IMR-90 (cell line): ENCODE measurements around the gene SLC12A8. TPM values are rescaled to one million over a fixed set of nuclear protein-coding genes. Genes with fewer than 3 reads are reported as not detected.

Source experiments
- ATAC-seq: fragments of 200-7000 bp; cut with Tn5 transposase; 2 replicates; pipeline ENCODE4 v1.9.1; 2020; ENCODE audit warnings: low read depth, mild to moderate bottlenecking, moderate library complexity
- BruUV-seq: library from RNA; stranded (reverse); fragments of 400-500 nt; replicated peaks from 2 replicates; lab custom pipeline; 2021; lab: Mats Ljungman, UMichigan
- CTCF ChIA-PET: fragments of 300-600 bp; formaldehyde crosslinking; extraction: SDS; loops from one replicate; lab custom pipeline; 2021; ENCODE audit warnings: antibody characterized with exemption; lab: Yijun Ruan, JAX
- POLR2A ChIA-PET: fragments of 300-600 bp; sonication (Branson Sonifier 250); formaldehyde crosslinking; loops from one replicate; lab custom pipeline; 2022; ENCODE audit warnings: antibody characterized with exemption; ENCODE audit not compliant: unreplicated experiment; lab: Charles Lee
- DNase-seq: peaks from one replicate; pipeline ENCODE4 v3.0.0; 2013
- H2AFZ ChIP-seq: replicated peaks from 2 replicates; pipeline ENCODE3; 2013; ENCODE audit warnings: low read length, mild to moderate bottlenecking; ENCODE audit not compliant: poor library complexity
- H2AK5ac ChIP-seq: 2 replicates; pipeline ENCODE4 v1.6.1; 2013; ENCODE audit warnings: low read depth, low read length, inconsistent platforms
- H2AK9ac ChIP-seq: replicated peaks from 2 replicates; pipeline ENCODE3; 2013; ENCODE audit warnings: mild to moderate bottlenecking, low read depth, low read length, moderate library complexity; ENCODE audit not compliant: poor library complexity
- H2BK120ac ChIP-seq: 2 replicates; pipeline ENCODE4 v1.6.1; 2013; ENCODE audit warnings: low read depth, low read length, inconsistent platforms
- H2BK15ac ChIP-seq: 3 replicates; pipeline ENCODE4 v1.6.1; 2013; ENCODE audit warnings: low read depth, low read length, inconsistent platforms
- H2BK20ac ChIP-seq: 2 replicates; pipeline ENCODE4 v1.6.1; 2013; ENCODE audit warnings: low read depth, mild to moderate bottlenecking, inconsistent platforms, low read length, moderate library complexity
- H2BK5ac ChIP-seq: 2 replicates; pipeline ENCODE4 v1.6.1; 2013; ENCODE audit warnings: mild to moderate bottlenecking, low read depth, low read length, inconsistent platforms; ENCODE audit not compliant: poor library complexity, severe bottlenecking
- H3K14ac ChIP-seq: replicated peaks from 2 replicates; pipeline ENCODE4 v1.6.1; 2013; ENCODE audit warnings: low read depth, low read length, inconsistent platforms
- H3K18ac ChIP-seq: 2 replicates; pipeline ENCODE4 v1.6.1; 2013; ENCODE audit warnings: low read depth, low read length, control low read depth
- H3K23ac ChIP-seq: 2 replicates; pipeline ENCODE4 v1.6.1; 2013; ENCODE audit warnings: low read depth, low read length, inconsistent platforms
- H3K27ac ChIP-seq: 2 replicates; pipeline ENCODE4 v1.5.1; 2013; ENCODE audit warnings: mild to moderate bottlenecking, control low read depth, low read length; ENCODE audit not compliant: insufficient read depth
- H3K27me3 ChIP-seq: 2 replicates; pipeline ENCODE4 v1.6.1; 2013; ENCODE audit warnings: low read length; ENCODE audit not compliant: control insufficient read depth, insufficient read depth
- H3K36me3 ChIP-seq: 2 replicates; pipeline ENCODE4 v1.6.1; 2013; ENCODE audit warnings: low read length, mixed read lengths; ENCODE audit not compliant: control insufficient read depth, insufficient read depth
- H3K4ac ChIP-seq: 2 replicates; pipeline ENCODE4 v1.6.1; 2013; ENCODE audit warnings: low read depth, low read length, inconsistent platforms
- H3K4me1 ChIP-seq: 2 replicates; pipeline ENCODE4 v1.6.1; 2013; ENCODE audit warnings: low read length, mixed read lengths; ENCODE audit not compliant: control insufficient read depth, insufficient read depth
- H3K4me2 ChIP-seq: 2 replicates; pipeline ENCODE4 v1.6.1; 2013; ENCODE audit warnings: low read depth, mild to moderate bottlenecking, control low read depth, low read length, moderate library complexity
- H3K4me3 ChIP-seq: 2 replicates; pipeline ENCODE4 v1.5.1; 2013; ENCODE audit warnings: low read depth, mild to moderate bottlenecking, control low read depth, low read length, moderate library complexity; ENCODE audit not compliant: insufficient read depth
- H3K56ac ChIP-seq: 2 replicates; pipeline ENCODE4 v1.6.1; 2013; ENCODE audit warnings: low read length, inconsistent platforms; ENCODE audit not compliant: insufficient read depth; ENCODE audit errors: extremely low read depth
- H3K79me1 ChIP-seq, 2 experiments: 2 replicates each; pipeline ENCODE4 v1.6.1; 2013; ENCODE audit warnings: low read length in 2 of 2, inconsistent platforms in 1 of 2, low read depth in 1 of 2
- H3K9ac ChIP-seq: 2 replicates; pipeline ENCODE4 v1.6.1; 2013; ENCODE audit warnings: low read depth, low read length, control low read depth
- H3K9me1 ChIP-seq: 2 replicates; pipeline ENCODE4 v1.6.1; 2013; ENCODE audit warnings: low read length, inconsistent platforms; ENCODE audit not compliant: insufficient read depth
- H3K9me3 ChIP-seq: 2 replicates; pipeline ENCODE4 v1.6.1; 2013; ENCODE audit warnings: low read length; ENCODE audit not compliant: control insufficient read depth, insufficient read depth
- H4K20me1 ChIP-seq: 2 replicates; pipeline ENCODE4 v1.6.1; 2013; ENCODE audit warnings: low read length, inconsistent platforms; ENCODE audit not compliant: insufficient read depth
- H4K5ac ChIP-seq: 2 replicates; pipeline ENCODE4 v1.6.1; 2013; ENCODE audit warnings: mild to moderate bottlenecking, low read depth, low read length, control low read depth
- H4K8ac ChIP-seq, 2 experiments: 2 replicates each; pipeline ENCODE4 v1.6.1; 2013; ENCODE audit warnings: low read depth in 2 of 2, low read length in 2 of 2, control low read depth in 1 of 2, inconsistent platforms in 1 of 2
- H4K91ac ChIP-seq: 2 replicates; pipeline ENCODE4 v1.6.1; 2013; ENCODE audit warnings: low read depth, low read length, inconsistent platforms; ENCODE audit not compliant: insufficient read depth
- WGBS, 2 experiments: methylation state at CpG; one replicate each; pipeline versions ENCODE4 v1.1.5 to v1.1.7; 2013; ENCODE audit warnings: missing lambda C conversion rate in 2 of 2; ENCODE audit not compliant: insufficient read length in 1 of 2; ENCODE audit errors: extremely low coverage in 2 of 2; 5-methylcytosine and 5-hydroxymethylcytosine counted together
- dilution Hi-C: fragments of 300-500 bp; cut with HindIII; formaldehyde crosslinking; loops from one replicate; pipeline ENCODE4 v1.14.3; 2018; ENCODE audit warnings: low sequenced_read_pairs; ENCODE audit not compliant: unreplicated experiment
- in situ Hi-C: fragments of 300-500 bp; cut with MboI; formaldehyde crosslinking; loops from 3 replicates; pipeline ENCODE4 v1.14.3; 2019; ENCODE audit warnings: low sequenced_read_pairs, inconsistent platforms, mixed read lengths
- intact Hi-C: fragments of 100-400 bp; cut with micrococcal nuclease; formaldehyde crosslinking; loops from 2 replicates; pipeline ENCODE4 v1.10.0; 2022
- polyA plus RNA-seq, 3 experiments: library from polyadenylated mRNA; depleted of rRNA; stranded (reverse); fragments of >200 nt; gene quantifications; 2 replicates each; pipeline ENCODE4 v1.2.3, GENCODE V29; 2012; ENCODE audit warnings: low replicate concordance in 1 of 3
- total RNA-seq: library from RNA; depleted of rRNA; stranded (reverse); fragments of >200 nt; gene quantifications from 2 replicates; pipeline ENCODE4 v1.2.3, GENCODE V29; 2012
- TF ChIP-seq, protein P1 (sequence below): conservative IDR thresholded peaks from 2 replicates; pipeline ENCODE4 v1.5.1; 2012; ENCODE audit warnings: mild to moderate bottlenecking, low read depth, low read length, improper control_type of control experiment

SLC12A8 gene
- total and polyA plus RNA-seq, 2 of the 4 experiments (the other 2 are of a cell fraction) = 2.2 to 4.3 TPM

- no TSS peak for BruUV-seq
- intact Hi-C loops (no loop called here), in situ Hi-C loops (no loop called here), dilution Hi-C loops (no loop called here)
- no peak overlapping the region for H3K18ac ChIP-seq
- H2BK120ac ChIP-seq = peak overlapping the region; percentile 11; the same call in 1 of the 2 replicates
- no peak overlapping the region for H3K4me3 ChIP-seq
- 0 out of 2 replicates have a peak overlapping the region, but pooled peaks have one; percentile 3 for H2BK20ac ChIP-seq
- H3K9ac ChIP-seq = no peak overlapping the region
- H3K4ac ChIP-seq = peak overlapping the region; percentile 8; the same call in 1 of the 2 replicates
- no peaks in the 10 kb centered on the region for H3K27me3 ChIP-seq
- H4K5ac ChIP-seq = no peak overlapping the region
- peaks cover 21% of the 10 kb centered on the region for H3K4me1 ChIP-seq
- ChIA-PET POLR2A (no interaction called here), CTCF (interaction anchor here (1.4 kb wide), 1 partner anchor 29 kb away, joined by 3 read pairs; no protein-coding TSS in a partner anchor)
- no peak overlapping the region for H2BK5ac ChIP-seq
- H4K91ac ChIP-seq = no peak overlapping the region
- ATAC-seq (no peak), DNase-seq (no peak)
- no peak overlapping the region for H2AK9ac ChIP-seq
- 0 out of 2 replicates have a peak, but pooled peaks cover 8% of the 10 kb centered on the region for H3K9me1 ChIP-seq
- H3K4me2 ChIP-seq = no peak overlapping the region
- no peak overlapping the region for H3K27ac ChIP-seq
- H3K36me3 ChIP-seq = no peaks in the 10 kb centered on the region
- no peaks in the 10 kb centered on the region for H3K79me1 ChIP-seq
- H3K56ac ChIP-seq = no peak overlapping the region
- H2AK5ac ChIP-seq = peak overlapping the region; percentile 36; the same call in 1 of the 2 replicates
- peak overlapping the region; percentile 40; the same call in 1 of the 3 replicates for H2BK15ac ChIP-seq
- H2AFZ ChIP-seq = no peak overlapping the region
- H3K14ac ChIP-seq = no peak overlapping the region
- TF ChIP-seq, protein P1, sequence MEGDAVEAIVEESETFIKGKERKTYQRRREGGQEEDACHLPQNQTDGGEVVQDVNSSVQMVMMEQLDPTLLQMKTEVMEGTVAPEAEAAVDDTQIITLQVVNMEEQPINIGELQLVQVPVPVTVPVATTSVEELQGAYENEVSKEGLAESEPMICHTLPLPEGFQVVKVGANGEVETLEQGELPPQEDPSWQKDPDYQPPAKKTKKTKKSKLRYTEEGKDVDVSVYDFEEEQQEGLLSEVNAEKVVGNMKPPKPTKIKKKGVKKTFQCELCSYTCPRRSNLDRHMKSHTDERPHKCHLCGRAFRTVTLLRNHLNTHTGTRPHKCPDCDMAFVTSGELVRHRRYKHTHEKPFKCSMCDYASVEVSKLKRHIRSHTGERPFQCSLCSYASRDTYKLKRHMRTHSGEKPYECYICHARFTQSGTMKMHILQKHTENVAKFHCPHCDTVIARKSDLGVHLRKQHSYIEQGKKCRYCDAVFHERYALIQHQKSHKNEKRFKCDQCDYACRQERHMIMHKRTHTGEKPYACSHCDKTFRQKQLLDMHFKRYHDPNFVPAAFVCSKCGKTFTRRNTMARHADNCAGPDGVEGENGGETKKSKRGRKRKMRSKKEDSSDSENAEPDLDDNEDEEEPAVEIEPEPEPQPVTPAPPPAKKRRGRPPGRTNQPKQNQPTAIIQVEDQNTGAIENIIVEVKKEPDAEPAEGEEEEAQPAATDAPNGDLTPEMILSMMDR = no peak
- no CpG with 5 or more reads among the region's 3 CpGs for WGBS, 2 experiments
- 0 out of 2 replicates have a peak, but pooled peaks cover 3% of the 10 kb centered on the region for H3K9me3 ChIP-seq
- no peak overlapping the region for H3K23ac ChIP-seq
- H4K8ac ChIP-seq = no peak overlapping the region; a peak in 1 of 4 replicates
- no peaks in the 10 kb centered on the region for H4K20me1 ChIP-seq
Measured at GRCh38 chr3:125077864-125078263, 134.7 kb downstream of the SLC12A8 start.
